ENCODE data around the gene KCNJ15. TPM values are rescaled to one million over a fixed set of nuclear protein-coding genes. Genes with fewer than 3 reads are reported as not detected.
A peak's percentile ranks its signal among the peaks of the same experiment; 100 is the strongest.

The KCNJ15 gene
- total RNA-seq, 1 donor from 2014 or later, result 17.5 TPM

- Histone ChIP-seq H3K9me3 (no peaks in the 10 kb centered on the region), H3K36me3 (no peaks in the 10 kb centered on the region), H3K27ac (no peak overlapping the region), H3K4me3 (no peak overlapping the region), H3K4me1 (peaks cover 3 to 17% of the 10 kb centered on the region in 2 donors), H3K27me3 (no peaks in the 10 kb centered on the region)
- intact Hi-C loops (cut with DNase I), result no loop called here
- TF ChIP-seq CTCF (IDR thresholded peaks at IDR 0.05), result no peak
- no peak for DNase-seq (ENCODE audit: low spot score in 2 of 2)
These were observed 12.2 kb downstream of the KCNJ15 start for GRCh38 chr21:38268864-38269575.

- H3K27ac ChIP-seq, result no peak overlapping the region
- H3K4me3 ChIP-seq, result no peak overlapping the region
- H3K9me3 ChIP-seq, result no peaks in the 10 kb centered on the region
- H3K27me3 ChIP-seq, result no peaks in the 10 kb centered on the region
- no peaks in the 10 kb centered on the region for H3K36me3 ChIP-seq
- no peak for TF ChIP-seq CTCF (IDR thresholded peaks at IDR 0.05)
- H3K4me1 ChIP-seq, result peaks cover 3 to 17% of the 10 kb centered on the region in 2 donors
- no peak for DNase-seq (ENCODE audit: low spot score in 2 of 2)
- intact Hi-C loops (cut with DNase I), result no loop called here
These were observed 12.8 kb downstream of the KCNJ15 start for GRCh38 chr21:38269576-38269936.

GRCh38 chr21:38272215-38272614 is 15.4 kb downstream of the KCNJ15 start:
- H3K27ac ChIP-seq, result no peak overlapping the region
- no peaks in the 10 kb centered on the region for H3K27me3 ChIP-seq
- DNase-seq (ENCODE audit: low spot score in 2 of 2), result no peak
- intact Hi-C loops (cut with DNase I), result no loop called here
- H3K4me1 ChIP-seq, result peaks cover 3 to 12% of the 10 kb centered on the region in 2 donors
- H3K9me3 ChIP-seq, result no peaks in the 10 kb centered on the region
- TF ChIP-seq CTCF (IDR thresholded peaks at IDR 0.05), result no peak
- H3K36me3 ChIP-seq, result no peaks in the 10 kb centered on the region
- H3K4me3 ChIP-seq, result no peak overlapping the region

GRCh38 chr21:38273745-38274542 is 17.2 kb downstream of the KCNJ15 start:
- no peak overlapping the region for H3K27ac ChIP-seq
- no peak for TF ChIP-seq CTCF (IDR thresholded peaks at IDR 0.05)
- H3K36me3 ChIP-seq, result no peaks in the 10 kb centered on the region
- H3K9me3 ChIP-seq, result no peaks in the 10 kb centered on the region
- no peak for DNase-seq (ENCODE audit: low spot score in 2 of 2)
- H3K4me1 ChIP-seq, result peaks cover 0 to 5% of the 10 kb centered on the region in 2 donors
- intact Hi-C loops (cut with DNase I), result no loop called here
- H3K4me3 ChIP-seq, result no peak overlapping the region
- no peaks in the 10 kb centered on the region for H3K27me3 ChIP-seq

- peak in 1 of 2 donors; percentile 76 for DNase-seq (ENCODE audit: low spot score in 2 of 2)
- intact Hi-C loops (cut with DNase I), result no loop called here
- H3K9me3 ChIP-seq, result no peaks in the 10 kb centered on the region
- H3K36me3 ChIP-seq, result no peaks in the 10 kb centered on the region
- no peaks in the 10 kb centered on the region for H3K27me3 ChIP-seq
- no peak overlapping the region for H3K4me3 ChIP-seq
- H3K4me1 ChIP-seq, result no peaks in the 10 kb centered on the region
- no peak for TF ChIP-seq CTCF (IDR thresholded peaks at IDR 0.05)
- no peak overlapping the region for H3K27ac ChIP-seq
These were observed 20.8 kb downstream of the KCNJ15 start for GRCh38 chr21:38277501-38278131.
